HFF-Myc (cell line): ENCODE data around the gene DPYSL3.

Source experiments
- DNase-seq: peaks from one replicate; pipeline ENCODE4 v3.0.0-alpha.2; 2011; ENCODE audit warnings: low read depth; ENCODE audit errors: extremely low read depth
- H3K4me3 ChIP-seq: replicated peaks from 2 replicates; pipeline ENCODE4 v1.5.1; 2011; ENCODE audit warnings: low read depth, mild to moderate bottlenecking, control low read depth, low read length
- TF ChIP-seq, protein P1 (sequence below): IDR thresholded peaks from 2 replicates; pipeline ENCODE4 v1.5.1; 2012; ENCODE audit warnings: mild to moderate bottlenecking, low read depth, low read length, control low read depth; ENCODE audit errors: missing control alignments

DPYSL3 gene

DNA sequence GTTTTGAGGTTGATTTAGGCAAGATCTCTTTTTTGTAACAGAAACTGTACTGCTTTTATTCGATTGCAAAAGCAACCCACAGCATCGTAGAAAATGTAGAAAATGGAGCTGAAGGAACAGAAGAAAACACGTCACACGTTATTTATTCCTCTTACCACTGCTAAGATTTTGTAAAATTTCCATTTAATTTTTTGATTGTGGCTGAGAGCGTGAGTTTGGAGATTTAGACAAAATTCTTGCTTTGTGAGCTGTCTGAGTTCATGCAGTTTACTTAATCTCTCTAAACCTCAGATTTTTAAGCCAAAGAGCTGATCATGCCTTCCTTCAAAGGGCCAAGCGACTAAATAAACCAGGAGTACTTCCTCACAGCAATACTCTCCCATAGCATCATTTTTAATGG is 24.8 kb downstream of the DPYSL3 start:
- no peak overlapping the region for H3K4me3 ChIP-seq
- DNase-seq = no peak
- TF ChIP-seq, protein P1, sequence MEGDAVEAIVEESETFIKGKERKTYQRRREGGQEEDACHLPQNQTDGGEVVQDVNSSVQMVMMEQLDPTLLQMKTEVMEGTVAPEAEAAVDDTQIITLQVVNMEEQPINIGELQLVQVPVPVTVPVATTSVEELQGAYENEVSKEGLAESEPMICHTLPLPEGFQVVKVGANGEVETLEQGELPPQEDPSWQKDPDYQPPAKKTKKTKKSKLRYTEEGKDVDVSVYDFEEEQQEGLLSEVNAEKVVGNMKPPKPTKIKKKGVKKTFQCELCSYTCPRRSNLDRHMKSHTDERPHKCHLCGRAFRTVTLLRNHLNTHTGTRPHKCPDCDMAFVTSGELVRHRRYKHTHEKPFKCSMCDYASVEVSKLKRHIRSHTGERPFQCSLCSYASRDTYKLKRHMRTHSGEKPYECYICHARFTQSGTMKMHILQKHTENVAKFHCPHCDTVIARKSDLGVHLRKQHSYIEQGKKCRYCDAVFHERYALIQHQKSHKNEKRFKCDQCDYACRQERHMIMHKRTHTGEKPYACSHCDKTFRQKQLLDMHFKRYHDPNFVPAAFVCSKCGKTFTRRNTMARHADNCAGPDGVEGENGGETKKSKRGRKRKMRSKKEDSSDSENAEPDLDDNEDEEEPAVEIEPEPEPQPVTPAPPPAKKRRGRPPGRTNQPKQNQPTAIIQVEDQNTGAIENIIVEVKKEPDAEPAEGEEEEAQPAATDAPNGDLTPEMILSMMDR = no peak

DNA sequence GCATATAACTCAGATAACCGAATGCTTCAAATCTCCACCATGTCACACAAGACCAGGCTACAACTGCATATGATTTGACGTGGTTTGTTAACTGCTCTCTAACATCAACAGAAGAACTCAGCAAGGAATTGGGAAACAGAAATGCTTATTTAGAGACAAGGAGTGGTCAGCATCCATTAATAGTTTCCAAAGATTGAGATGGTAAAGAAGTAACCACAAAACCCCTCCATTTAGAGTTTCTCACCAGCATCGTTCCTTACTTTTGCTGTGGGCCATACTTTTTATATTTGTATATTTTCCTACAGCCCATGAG is 25.2 kb downstream of the DPYSL3 start:
- H3K4me3 ChIP-seq = no peak overlapping the region
- DNase-seq = no peak
- TF ChIP-seq, protein P1 = no peak

DNA sequence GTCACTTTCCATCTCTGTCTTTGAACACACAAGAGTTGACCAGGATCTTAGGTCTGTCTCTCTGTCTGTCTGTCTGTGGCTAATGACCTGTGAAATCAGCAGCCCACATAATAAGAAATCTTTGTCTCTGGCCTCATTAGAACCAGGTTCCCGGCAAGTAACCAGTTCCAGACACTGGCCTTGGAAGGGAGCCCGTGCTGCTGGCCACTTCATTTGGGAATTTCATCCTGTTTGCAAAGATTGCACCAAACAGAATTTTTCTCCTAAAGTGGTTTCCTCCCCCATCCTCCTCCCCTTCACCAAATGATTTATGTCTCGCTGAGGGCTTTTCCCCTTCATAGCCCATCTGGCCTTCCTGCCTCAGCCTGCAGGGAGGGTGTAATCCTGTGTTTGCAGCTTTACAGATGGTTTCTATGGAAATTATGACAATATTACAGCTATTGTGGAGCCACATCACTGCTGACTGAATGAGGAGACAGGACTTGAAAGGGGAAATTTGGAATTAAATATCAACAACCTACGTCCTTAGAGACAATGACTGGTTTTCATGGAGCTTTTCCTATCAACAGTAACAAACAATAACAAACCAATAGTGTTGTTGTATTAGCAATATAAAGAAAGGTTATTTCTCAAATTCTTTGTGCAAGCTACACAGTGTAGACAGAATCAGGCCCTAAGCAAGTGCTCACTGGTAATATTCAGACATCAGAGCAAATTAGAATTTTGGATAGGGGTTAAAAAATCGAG is 25.7 kb downstream of the DPYSL3 start:
- TF ChIP-seq, protein P1 = no peak
- DNase-seq = peak; percentile 98
- no peak overlapping the region for H3K4me3 ChIP-seq

- TF ChIP-seq, protein P1 = no peak
- no peak overlapping the region for H3K4me3 ChIP-seq
- no peak for DNase-seq
Observed at GRCh38 chr5:147483188-147483790, 26.6 kb downstream of the DPYSL3 start.

- no peak for DNase-seq
- TF ChIP-seq, protein P1 = no peak
Observed at GRCh38 chr5:147482706-147483180, 27.1 kb downstream of the DPYSL3 start.

DNA sequence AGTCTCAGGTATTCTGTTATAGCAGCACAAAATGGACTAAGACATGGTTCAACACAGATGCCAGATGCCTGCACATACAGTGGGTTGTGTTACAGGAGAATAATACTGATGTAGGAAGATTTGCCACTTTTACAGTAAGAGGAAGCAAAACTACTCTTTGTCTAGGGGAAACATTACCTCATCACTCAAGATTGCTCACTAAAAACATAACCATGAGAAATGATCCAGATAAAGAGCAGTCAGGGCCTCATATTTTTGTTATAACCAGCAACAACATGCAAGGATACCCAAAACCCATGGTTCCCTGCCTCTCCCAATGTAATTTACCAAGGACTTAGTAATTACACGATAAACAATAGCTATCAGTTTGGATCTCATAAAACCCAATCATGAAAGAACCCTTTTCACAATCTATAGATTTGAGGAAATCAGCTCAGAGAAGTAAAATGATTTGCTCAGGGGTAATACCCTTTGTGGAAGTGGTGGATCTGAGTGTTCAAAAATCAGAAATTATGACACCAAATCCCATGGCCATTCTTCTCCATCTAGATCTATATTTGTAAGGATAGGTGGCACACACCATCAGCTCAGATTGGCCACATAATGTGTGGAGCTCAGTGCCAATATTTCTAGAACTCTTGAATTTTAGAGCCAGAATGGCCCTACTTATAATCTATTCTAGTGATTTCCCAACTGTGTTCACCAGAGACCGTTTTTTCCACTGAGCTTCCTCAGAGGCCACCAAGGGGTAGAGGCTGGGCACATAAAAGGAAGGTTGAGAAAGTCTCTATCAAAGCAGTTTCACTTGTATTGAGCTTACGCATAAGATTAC is 27.8 kb downstream of the DPYSL3 start:
- DNase-seq = no peak
- TF ChIP-seq, protein P1 = no peak
- no peak overlapping the region for H3K4me3 ChIP-seq

More at GRCh38 chr5:147482706-147483180, 27.1 kb downstream of the DPYSL3 start:
- H3K4me3 ChIP-seq = no peak overlapping the region
